Epithelial cell of esophagus (primary cell): ENCODE results near the gene IL17RC.
A peak's percentile ranks its signal among the peaks of the same experiment; 100 is the strongest.

Source experiments
- DNase-seq: peaks from one replicate; pipeline ENCODE4 v3.0.0; 2010; ENCODE audit warnings: low read depth
- H3K4me3 ChIP-seq: 2 replicates; pipeline ENCODE4 v1.5.1; 2011; ENCODE audit warnings: mild to moderate bottlenecking, low read length, control low read depth
- CTCF ChIP-seq: IDR thresholded peaks from 2 replicates; pipeline ENCODE4 v1.5.1; 2011; ENCODE audit warnings: low read depth, mild to moderate bottlenecking, low read length, control low read depth, inconsistent platforms; ENCODE audit not compliant: insufficient read depth; ENCODE audit errors: missing control alignments

Gene IL17RC

GRCh38 chr3:9940746-9941145 is 23.8 kb downstream of the IL17RC start:
- no peak for DNase-seq
- no peak for TF ChIP-seq CTCF
- no peak overlapping the region for H3K4me3 ChIP-seq

- H3K4me3 ChIP-seq = no peak overlapping the region
- DNase-seq = no peak
- no peak for TF ChIP-seq CTCF
These were observed 25.3 kb downstream of the IL17RC start for GRCh38 chr3:9942164-9942563.

- H3K4me3 ChIP-seq = no peak overlapping the region
- no peak for DNase-seq
- TF ChIP-seq CTCF = no peak
These were observed 26.2 kb downstream of the IL17RC start for GRCh38 chr3:9942934-9943690.

GRCh38 chr3:9944271-9944670 is 27.4 kb downstream of the IL17RC start:
- no peak for TF ChIP-seq CTCF
- H3K4me3 ChIP-seq = no peak overlapping the region
- no peak for DNase-seq

- no peak for TF ChIP-seq CTCF
- DNase-seq = no peak
- H3K4me3 ChIP-seq = peak overlapping the region; percentile 75
These were observed 28.5 kb downstream of the IL17RC start for GRCh38 chr3:9945358-9945757.

- peak; percentile 95 for DNase-seq
- H3K4me3 ChIP-seq = peak overlapping the region; percentile 75
- peak; percentile 30 for TF ChIP-seq CTCF
These were observed 29.5 kb downstream of the IL17RC start for GRCh38 chr3:9946112-9947024.
